Measurements from ENCODE around the gene POLN.

GRCh38 chr4:2025817-2026216, 216.1 kb downstream of the POLN start:
- TF ChIP-seq CSRNP3 (CRISPR knock-in tag; IDR thresholded peaks at IDR 0.05): no peak
- no peak for TF ChIP-seq ARNTL (CRISPR knock-in tag; IDR thresholded peaks at IDR 0.05; ENCODE audit: borderline replicate concordance, low read depth)
- TF ChIP-seq ISL1 (CRISPR knock-in tag; IDR thresholded peaks at IDR 0.05): no peak
- no peak for TF ChIP-seq ZNF70 (CRISPR knock-in tag; IDR thresholded peaks at IDR 0.05)
- TF ChIP-seq OSR1 (CRISPR knock-in tag; IDR thresholded peaks at IDR 0.05): no peak
- no peak for TF ChIP-seq BACH2 (CRISPR knock-in tag; IDR thresholded peaks at IDR 0.05; ENCODE audit: borderline replicate concordance)
- TF ChIP-seq TCF4 (CRISPR knock-in tag; IDR thresholded peaks at IDR 0.05; ENCODE audit: borderline replicate concordance): no peak
- no peak for TF ChIP-seq POU6F1 (CRISPR knock-in tag; IDR thresholded peaks at IDR 0.05; ENCODE audit: borderline replicate concordance, low read depth)
- TF ChIP-seq ZNF565 (CRISPR knock-in tag; conservative IDR thresholded peaks at IDR 0.05; ENCODE audit: low read depth): no peak
- no peak for TF ChIP-seq ZFP30 (CRISPR knock-in tag; IDR thresholded peaks at IDR 0.05)
- TF ChIP-seq RARB (CRISPR knock-in tag; IDR thresholded peaks at IDR 0.05): no peak
- no peak for TF ChIP-seq PATZ1 (CRISPR knock-in tag; IDR thresholded peaks at IDR 0.05; ENCODE audit: borderline replicate concordance)

Data from SK-N-SH treated with all-trans-retinoic acid at 6 μM for 48 hours (cell line).